Posterior vena cava (tissue), 2 donors: Measurements from ENCODE around the gene SOX10. TPM values are rescaled to one million over a fixed set of nuclear protein-coding genes. Genes with fewer than 3 reads are reported as not detected.
"Not testable (repeated sequence)": the region's sequence is repeated elsewhere in the genome, so short reads cannot be mapped to it uniquely, and the experiment has no call there.

ENCODE experiments used
- DNase-seq: peaks from one replicate; pipeline ENCODE4 v3.0.0-alpha.2; 2020; ENCODE audit warnings: low spot score
- intact Hi-C, 2 donors: fragments of 100-400 bp; cut with DNase I; formaldehyde crosslinking; loops; one replicate each; pipeline versions ENCODE4 v1.14.1 to v1.14.2; 2022 to 2023
- total RNA-seq, 2 donors: library from RNA; stranded (reverse); fragmentation: NEBNext Ultra II Directional; extraction: Animal tissue kit (Norgen Biotek cat#: 25700); gene quantifications; one replicate each; pipeline ENCODE4 v1.2.1, GENCODE V29; 2021
- donor health status: DM: yes; HTN: yes; CAD: no.
- donor health status: DM: yes; HTN: yes; CAD: no.

SOX10 gene
- total RNA-seq, 2 donors from 2014 or later, result 0.32 to 1.6 TPM

GRCh38 chr22:37968452-37969251 is 15.7 kb downstream of the SOX10 start:
- intact Hi-C loops, result loop anchor here (5.0 kb wide), 1 partner anchor 151 kb away; no protein-coding TSS in a partner anchor
- DNase-seq, result no peak

GRCh38 chr22:37967637-37968451 is 16.5 kb downstream of the SOX10 start:
- DNase-seq, result no peak
- intact Hi-C loops, result loop anchor here (5.0 kb wide), 1 partner anchor 151 kb away; no protein-coding TSS in a partner anchor

- DNase-seq, result no peak
- intact Hi-C loops, result loop anchor here (5.0 kb wide), 1 partner anchor 150 kb away; no protein-coding TSS in a partner anchor
Measured at GRCh38 chr22:37967147-37967546, 17.2 kb downstream of the SOX10 start.

GRCh38 chr22:37965940-37966664 is 18.3 kb downstream of the SOX10 start:
- intact Hi-C loops, result loop anchor here (5.0 kb wide), 1 partner anchor 149 kb away; no protein-coding TSS in a partner anchor
- no peak for DNase-seq

DNA sequence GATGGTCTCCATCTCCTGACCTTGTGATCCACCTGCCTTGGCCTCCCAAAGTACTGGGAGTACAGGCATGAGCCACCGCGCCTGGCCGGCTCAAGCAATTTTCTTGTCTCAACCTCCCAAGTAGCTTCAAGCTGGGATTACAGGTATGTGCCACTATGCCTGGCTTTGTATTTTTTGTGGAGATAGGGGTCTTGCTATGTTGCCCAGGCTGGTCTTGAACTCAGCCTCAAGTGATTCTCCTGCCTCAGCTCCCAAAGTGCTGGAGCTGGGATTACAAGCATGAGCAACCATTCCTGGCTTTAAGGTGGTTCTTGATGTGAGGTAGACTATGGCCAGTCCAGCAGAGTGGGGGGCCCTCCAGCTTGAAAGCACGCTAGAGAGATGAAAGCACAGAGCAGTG is 23.3 kb downstream of the SOX10 start:
- no peak for DNase-seq
- intact Hi-C loops, result no loop called here

DNA sequence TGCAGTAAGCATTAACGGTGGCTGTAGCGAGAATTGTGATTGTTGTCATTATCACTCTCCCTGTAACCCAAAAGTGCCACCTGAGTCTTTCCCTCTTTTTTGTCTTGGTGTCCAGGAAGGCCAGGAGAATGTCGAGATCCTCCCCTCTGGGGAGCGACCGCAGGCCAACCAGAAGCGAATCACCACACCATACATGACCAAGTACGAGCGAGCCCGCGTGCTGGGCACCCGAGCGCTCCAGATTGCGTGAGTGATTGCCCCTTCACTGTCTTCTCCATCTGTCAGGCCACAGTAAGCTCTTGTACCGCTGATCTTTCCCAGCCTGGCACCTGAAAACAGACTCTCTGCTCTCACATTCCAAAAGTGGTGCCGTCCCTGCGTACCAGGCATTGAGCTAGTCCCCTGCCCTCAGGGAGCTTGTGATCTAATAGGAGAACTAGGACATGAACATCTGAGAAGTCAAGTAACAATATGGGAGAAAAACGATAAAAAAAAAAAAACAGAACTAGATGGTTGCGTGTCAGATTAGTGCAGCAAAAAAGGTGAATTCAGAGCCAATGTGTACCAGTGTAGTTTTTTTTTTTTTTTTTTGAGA is 25.0 kb downstream of the SOX10 start:
- no peak for DNase-seq
- intact Hi-C loops, result no loop called here

DNA sequence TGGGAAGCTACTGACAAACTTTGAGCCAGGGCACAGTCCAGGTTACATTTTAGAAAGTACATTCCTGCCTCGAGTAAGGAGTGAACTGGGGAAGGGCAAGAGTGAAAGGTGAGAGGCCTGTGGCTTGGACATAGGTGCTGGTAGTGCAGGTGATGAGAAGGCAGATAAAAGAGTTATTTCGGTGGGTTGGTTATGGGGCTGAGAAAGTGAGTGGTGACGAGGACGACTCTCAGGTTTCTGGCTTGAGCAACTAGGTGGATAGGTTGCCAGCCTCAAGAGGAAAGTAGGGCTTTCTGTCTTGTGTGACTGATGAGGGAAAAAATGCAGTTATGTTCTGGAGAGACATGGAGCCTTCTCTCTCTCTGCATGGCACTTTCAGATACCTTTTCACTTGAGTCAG is 27.1 kb downstream of the SOX10 start:
- no peak for DNase-seq
- intact Hi-C loops, result no loop called here

DNA sequence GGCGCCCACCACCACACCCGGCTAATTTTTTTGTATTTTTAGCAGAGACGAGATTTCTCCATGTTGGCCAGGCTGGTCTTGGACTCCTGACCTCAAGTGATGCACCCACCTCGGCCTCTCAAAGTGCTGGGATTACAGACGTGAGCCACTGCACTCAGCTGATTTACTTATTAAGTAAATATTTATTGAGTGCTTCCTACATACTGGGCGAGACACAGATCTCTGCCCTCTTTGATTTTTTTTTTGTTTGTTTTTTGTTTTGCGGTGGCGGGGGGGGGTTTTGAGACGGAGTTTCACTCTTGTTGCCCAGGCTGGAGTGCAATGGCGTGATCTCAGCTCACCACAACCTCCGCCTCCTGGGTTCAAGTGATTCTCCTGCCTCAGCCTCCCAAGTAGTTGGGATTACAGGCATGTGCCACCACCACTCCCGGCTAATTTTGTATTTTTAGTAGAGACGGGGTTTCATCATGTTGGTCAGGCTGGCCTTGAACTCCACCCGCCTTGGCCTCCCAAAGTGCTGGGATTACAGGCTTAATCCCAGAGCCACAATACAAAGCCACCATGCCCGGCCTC is 28.4 kb downstream of the SOX10 start:
- intact Hi-C loops, DNase-seq: not testable (repeated sequence)

GRCh38 chr22:37954686-37955085 is 29.7 kb downstream of the SOX10 start:
- intact Hi-C loops, result no loop called here
- no peak for DNase-seq

- intact Hi-C loops, result no loop called here
Measured at GRCh38 chr22:37953437-37954179, 30.7 kb downstream of the SOX10 start, which contains the start of the genes C22orf23 and POLR2F. Gene C22orf23 (minus strand): TSS chr22:37953601. CDS start chr22:37953149, 452 bp downstream. Gene POLR2F (plus strand): TSS chr22:37953699. CDS start chr22:37953788, 89 bp downstream.

DNA sequence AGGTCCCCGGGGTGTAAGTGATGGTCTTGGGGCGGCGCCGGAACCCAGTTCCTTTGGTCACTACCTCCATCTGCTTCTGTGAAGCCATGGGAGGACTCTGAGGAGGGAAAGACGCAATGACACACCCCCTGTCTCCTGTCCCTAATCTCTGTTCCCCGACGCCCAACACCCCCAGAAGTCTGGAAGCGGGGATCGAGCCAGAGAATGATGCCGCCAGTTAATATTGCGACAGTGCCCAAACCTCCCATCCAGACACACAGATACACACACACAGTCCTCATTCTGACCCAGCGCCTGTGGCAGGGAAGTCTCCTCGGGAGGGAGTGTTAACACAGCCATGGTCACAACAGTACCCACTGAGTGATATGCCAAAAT is 31.3 kb downstream of the SOX10 start:
- intact Hi-C loops, result no loop called here
- no peak for DNase-seq

More at GRCh38 chr22:37953437-37954179, 30.7 kb downstream of the SOX10 start, which contains the start of the genes C22orf23 and POLR2F:
- DNase-seq, result peak; percentile 100

GRCh38 chr22:37952629-37953028 is 31.7 kb downstream of the SOX10 start:
- intact Hi-C loops, DNase-seq: not testable (repeated sequence)

DNA sequence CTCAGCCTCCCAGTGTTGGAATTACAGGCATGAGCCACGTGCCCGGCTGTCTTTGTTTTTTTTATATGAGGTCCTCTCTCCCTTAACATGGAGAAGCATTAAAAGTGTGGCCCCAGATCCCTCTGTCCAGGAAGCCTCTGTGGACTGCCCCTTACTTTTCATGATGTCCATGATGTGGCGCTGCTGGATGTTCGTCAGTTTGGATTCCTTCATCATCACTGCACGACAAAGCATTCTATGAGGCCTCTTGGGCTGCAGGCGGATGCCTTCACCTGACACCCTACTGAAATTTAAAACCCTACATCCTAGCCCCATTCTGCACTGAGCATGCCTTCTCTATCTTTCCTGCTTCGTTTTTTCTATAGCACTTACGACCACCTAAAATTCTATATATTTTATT is 33.0 kb downstream of the SOX10 start:
- intact Hi-C loops, result no loop called here
- no peak for DNase-seq

GRCh38 chr22:37947142-37947795 is 37.1 kb downstream of the SOX10 start:
- not testable (repeated sequence) for DNase-seq

DNA sequence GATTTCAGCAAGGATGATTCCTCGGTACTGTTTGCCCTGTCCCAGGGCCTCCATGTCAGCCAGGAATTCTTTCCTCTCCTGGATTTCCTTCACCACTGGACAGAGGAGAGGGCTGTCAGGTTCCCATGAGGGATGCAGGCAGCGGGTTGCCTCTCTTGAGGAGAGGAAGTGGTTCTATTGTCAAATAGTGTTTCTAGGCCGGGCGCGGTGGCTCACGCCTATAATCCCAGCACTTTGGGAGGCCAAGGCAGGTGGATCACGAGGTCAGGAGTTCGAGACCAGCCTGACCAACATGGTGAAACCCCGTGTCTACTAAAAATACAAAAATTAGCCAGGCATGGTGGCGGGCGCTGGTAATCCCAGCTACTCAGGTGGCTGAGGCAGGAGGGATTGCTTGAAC is 39.9 kb downstream of the SOX10 start:
- intact Hi-C loops, DNase-seq: not testable (repeated sequence)

More at GRCh38 chr22:37947142-37947795, 37.1 kb downstream of the SOX10 start:
- intact Hi-C loops, result not testable (repeated sequence)

- DNase-seq, result no peak
Measured at GRCh38 chr22:37943825-37944198, 40.5 kb downstream of the SOX10 start.

DNA sequence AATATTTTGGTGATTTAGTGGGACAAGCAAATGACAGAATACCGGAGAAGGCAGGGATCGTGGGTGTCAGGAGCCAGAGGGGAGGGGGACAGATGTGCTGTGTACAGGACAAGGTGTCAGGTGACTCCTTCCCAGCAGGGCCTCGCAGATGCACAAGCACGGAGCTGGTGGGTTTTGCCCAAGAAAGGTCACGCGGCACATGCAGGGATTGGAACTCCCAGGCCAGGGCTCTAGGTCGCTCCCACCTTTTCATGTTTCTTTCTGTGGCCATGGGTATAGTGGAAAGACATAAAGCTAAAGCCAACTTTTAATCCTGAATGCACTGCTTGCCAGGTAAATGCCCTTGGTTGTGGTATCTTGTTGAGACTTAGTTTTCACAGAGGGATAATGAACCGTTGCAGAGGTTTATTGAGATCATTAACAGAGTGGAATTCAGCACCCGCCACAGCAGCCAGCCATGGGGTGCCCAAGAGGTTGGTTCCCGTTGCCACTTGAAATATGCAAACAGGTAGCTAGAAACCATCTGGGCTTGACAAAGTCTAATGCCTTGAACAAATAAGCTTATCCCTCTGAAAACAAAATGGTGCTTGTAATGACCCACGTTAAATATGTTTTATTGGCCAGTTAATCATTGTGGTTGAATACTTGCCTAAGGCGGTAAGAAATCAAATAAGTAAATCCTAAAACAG is 41.1 kb downstream of the SOX10 start:
- no peak for DNase-seq
- intact Hi-C loops, result no loop called here

More at GRCh38 chr22:37943825-37944198, 40.5 kb downstream of the SOX10 start:
- intact Hi-C loops, result no loop called here
